Measurements from ENCODE around the gene MEGF11.

GRCh38 chr15:66254951-66255676, 1.6 kb upstream of the MEGF11 start:
- TF ChIP-seq YY1 (IDR thresholded peaks at IDR 0.05; ENCODE audit: insufficient read depth, insufficient read length) (no peak), ZNF274 (IDR thresholded peaks at IDR 0.05; ENCODE audit: low read depth, low read length) (no peak)
